HG02938 (cell line): ENCODE measurements around the gene CALHM4.

Experiments
- ATAC-seq: cut with Tn5 transposase; IDR thresholded peaks from one replicate; pipeline ENCODE4 v1.9.1; 2021; ENCODE audit warnings: mild to moderate bottlenecking, moderate library complexity; ENCODE audit not compliant: unreplicated experiment

CALHM4 gene

DNA sequence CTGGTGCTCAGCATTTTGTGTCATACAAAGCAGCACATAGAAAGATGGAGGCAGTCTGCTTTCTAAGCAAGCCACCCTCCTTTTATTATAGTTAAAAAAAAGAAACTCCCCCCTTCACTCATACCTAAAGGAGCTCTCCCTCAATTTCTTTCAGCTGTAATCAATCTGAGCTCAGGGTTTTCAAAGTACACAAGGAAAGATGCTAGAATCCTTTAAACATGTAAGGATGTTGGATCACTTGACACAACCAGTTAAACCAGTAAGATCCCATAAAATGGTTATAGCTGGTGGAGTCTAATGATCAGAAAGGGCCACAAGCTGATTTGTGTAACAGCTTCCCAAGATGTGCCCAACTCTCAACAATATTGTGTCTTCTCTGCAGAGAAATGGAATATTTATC, at the start of gene CALHM4:
Gene CALHM4, plus strand, starts transcription at position 301 of the 400 bp plus-strand sequence. Its CDS starts 43 bp downstream, at position 344.
- no peak for ATAC-seq

- ATAC-seq: no peak
Observed at GRCh38 chr6:116507324-116507723, 46.2 kb upstream of the CALHM4 start.

DNA sequence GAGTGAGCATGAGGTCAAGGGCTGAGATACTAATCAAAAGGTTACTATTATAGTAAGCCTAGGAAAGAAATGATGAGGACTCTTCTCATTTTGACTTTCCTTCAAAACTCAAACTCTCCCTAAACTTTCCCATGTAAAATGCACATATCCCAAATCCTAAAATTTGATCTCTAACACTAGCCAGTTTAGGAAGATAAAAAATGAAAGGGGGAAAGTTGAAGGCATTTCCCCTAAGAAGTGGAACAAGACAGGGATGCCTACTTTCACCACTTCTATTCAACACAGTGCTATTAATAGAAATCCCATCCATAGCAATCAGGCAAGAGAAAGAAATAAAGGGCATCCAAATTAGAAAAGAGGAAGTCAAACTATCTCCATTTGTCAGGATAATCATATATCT, 45.0 kb upstream of the CALHM4 start:
- ATAC-seq: no peak

- no peak for ATAC-seq
Observed at GRCh38 chr6:116511424-116512110, 42.0 kb upstream of the CALHM4 start, which contains the start of gene CALHM5. Gene CALHM5, plus strand, starts transcription at chr6:116511639. Its CDS starts 58 bp downstream, at chr6:116511697.

DNA sequence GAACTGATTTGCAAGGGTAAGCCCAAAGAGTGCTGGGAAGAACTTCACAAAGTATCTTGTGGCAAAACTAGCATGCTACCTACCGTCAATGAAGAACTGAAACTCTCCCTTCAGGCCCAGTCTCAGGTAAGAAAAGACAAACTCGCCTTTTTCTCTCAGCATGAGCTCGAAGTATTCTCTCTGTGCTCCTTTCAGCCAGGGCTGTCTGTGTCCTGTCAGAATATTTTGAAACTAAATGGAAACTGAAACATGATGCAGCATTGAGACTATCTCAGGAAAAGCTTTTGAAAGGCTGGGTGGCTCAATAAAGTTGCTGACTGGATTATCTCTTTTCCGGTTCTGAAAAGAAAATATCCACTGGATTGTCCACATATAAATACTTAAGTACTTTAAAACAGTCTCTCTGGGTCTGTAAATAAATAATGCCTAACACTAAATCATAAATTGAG, 41.4 kb upstream of the CALHM4 start:
- peak; percentile 93 for ATAC-seq

- ATAC-seq: no peak
Observed at GRCh38 chr6:116512734-116513133, 40.8 kb upstream of the CALHM4 start.

DNA sequence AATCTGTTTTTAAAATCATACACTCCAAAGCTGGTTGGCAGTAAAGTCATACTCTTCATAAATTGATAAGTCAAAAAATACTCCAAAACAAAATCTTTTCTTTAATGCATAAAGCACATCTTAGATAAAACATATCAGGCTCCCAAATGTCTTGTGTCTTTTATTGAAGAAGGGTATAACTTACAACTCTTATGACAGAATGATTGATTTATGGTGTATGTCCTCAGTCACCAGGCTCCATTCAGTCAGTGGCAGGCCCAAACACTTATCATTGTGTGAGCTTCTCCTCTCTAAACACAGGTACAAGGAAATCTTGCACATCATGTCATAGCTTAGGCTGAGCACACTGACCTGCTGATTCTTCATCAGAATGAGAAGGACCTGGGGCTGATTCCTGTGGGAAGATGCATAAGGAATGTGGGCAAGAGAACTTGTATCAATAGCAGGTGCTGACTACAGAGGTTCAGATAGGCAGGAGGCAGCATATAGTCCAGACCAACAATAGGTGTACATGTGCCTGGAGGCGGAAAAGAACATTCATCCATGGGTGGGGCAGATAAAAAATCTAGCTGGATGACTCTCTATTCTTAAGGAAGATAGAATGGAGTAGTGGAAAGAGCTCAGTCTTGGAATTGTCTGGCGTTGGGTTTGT, 40.2 kb upstream of the CALHM4 start:
- no peak for ATAC-seq

GRCh38 chr6:116514111-116514510, 39.4 kb upstream of the CALHM4 start:
- ATAC-seq: no peak

DNA sequence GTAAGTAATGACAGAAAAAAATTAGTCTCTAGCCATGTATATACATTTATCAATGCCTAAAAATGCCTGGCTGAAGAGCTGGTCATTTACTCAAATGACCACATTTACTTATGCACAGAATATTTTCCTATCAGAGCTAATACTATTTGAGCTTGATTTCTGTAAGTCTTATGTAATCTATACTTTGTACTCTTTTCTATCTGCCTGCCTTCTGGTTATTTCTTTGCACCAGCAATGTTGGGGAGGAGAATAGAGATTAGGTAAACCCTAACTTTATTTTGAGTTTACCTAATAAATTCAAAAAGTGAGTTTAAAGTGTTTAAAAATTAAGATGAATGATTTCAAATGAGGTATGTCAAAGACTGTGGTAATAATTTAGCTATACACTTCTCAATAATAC, 38.4 kb upstream of the CALHM4 start:
- no peak for ATAC-seq

- no peak for ATAC-seq
Observed at GRCh38 chr6:116518621-116519368, 34.8 kb upstream of the CALHM4 start.

DNA sequence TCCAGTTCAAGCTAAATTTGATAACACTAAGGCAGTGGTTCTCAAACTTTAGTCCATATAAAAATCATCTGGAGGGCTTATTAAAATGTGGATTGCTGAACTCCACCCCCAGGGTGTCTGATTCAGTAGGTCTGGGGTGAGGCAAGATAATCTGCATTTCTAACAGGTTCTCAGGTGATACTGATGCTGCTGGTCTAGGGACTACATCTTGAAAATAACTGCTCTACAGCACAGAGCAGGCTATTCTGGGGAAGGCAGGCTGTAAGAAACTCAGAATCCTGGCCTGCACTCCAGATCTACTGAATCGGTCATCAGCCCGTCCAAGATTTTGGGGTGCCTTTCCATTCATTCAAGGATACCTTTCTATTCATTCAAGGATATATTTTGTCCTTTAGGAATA, 30.7 kb upstream of the CALHM4 start:
- no peak for ATAC-seq

GRCh38 chr6:116524236-116524635, 29.3 kb upstream of the CALHM4 start:
- ATAC-seq: no peak

GRCh38 chr6:116528133-116528532, 25.4 kb upstream of the CALHM4 start:
- no peak for ATAC-seq

- no peak for ATAC-seq
Observed at GRCh38 chr6:116528780-116529179, 24.8 kb upstream of the CALHM4 start.

- ATAC-seq: no peak
Observed at GRCh38 chr6:116529466-116530290, 23.9 kb upstream of the CALHM4 start.

DNA sequence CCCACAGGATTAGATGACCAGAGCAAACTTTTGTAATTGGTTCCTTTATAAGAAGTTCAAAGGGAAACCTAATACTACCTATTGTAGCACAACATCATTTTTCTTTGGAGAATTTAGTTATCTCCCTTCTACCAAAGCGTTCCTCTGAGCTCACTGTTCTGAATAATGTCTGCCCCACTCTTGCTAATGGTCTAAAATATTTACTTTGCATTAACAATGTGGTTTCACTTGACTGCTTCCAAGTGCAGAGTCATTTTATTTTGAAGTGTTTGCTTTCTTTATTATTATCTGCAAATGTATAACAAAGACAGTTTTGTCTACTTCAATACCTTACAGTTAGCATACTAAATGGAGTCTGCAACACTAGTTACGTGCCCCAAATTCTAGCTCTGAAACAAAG, 23.1 kb upstream of the CALHM4 start:
- no peak for ATAC-seq

GRCh38 chr6:116531675-116532570, 21.6 kb upstream of the CALHM4 start:
- ATAC-seq: peak; percentile 85

DNA sequence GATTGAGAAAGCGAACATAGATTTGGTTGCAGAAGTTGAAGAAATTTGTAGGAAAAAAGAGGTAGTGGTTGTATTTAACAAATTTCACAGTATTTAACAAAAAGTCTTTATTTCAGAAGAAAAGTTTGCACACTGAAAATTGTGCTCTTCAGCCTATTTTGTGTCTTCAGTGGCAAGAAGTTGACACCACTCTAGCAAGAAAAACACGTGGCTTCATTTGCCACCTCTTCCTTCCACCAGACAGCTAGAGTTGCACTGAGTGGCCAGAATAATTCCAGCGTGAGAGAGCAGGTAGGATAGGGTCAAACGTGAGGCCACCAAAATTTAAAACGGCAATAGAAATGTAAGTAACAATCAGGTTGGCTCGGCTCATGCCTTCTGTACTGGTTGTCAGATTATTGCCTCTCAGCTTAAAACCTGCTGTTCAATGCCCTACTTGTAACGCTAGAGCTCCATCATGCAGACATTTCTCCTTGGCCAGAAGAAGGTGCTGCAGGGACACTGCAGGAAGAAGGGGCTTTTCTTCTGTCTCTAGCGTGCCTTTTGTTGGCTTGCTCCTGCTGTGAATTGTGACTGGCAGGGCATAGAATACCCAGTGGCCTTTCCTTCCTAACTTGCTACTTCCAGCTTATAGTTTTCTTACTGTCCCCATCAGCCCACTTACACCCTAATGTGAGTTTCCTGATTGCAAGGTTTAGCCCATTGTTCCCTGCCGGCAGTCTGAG, 20.2 kb upstream of the CALHM4 start:
- no peak for ATAC-seq

GRCh38 chr6:116535109-116535508, 18.4 kb upstream of the CALHM4 start:
- ATAC-seq: no peak
